GM19324 (cell line): ENCODE measurements around the gene GAK.

Source experiments
- ATAC-seq: cut with Tn5 transposase; IDR thresholded peaks from one replicate; pipeline ENCODE4 v1.9.1; 2021; ENCODE audit warnings: mild to moderate bottlenecking, moderate library complexity; ENCODE audit not compliant: unreplicated experiment, low FRiP score

Gene GAK

DNA sequence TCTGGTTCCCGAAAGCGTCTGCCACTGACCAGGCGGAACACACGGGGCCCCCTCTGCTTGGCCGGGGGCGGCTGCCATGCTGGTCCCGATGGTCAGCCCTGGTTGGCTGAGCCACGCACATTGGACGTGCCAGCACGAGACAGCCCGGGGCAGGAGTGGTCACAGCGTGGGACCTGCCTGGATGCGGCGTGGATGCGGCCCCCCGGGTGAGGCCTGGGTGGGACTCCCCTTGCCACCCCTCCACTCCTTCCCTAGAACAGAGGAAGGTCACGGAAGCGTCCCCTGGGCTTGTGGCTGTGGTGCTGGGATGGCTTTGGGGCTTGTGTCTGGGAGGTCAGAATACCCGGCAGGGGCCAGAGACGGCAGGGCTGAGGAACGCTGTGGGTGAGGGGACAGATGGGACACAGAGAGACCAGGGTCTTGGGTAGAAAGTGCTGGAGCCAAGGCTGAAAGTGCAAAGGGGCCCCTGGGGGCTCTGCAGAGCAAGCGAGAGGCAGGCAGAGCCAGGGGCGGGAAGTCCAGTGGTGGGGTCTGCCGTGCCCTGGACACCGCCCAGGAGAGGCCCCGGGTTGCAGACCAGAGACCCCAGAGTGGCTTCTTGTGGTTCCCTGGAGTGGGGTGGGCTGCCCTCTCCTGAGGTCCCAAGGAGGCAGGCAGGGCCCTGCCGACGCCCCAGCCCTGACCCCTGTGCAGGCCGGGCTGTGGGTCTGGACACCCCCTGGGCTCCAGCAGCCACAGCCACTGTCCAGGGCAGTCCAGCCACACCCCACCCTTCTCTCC is 97.6 kb downstream of the GAK start:
- no peak for ATAC-seq

DNA sequence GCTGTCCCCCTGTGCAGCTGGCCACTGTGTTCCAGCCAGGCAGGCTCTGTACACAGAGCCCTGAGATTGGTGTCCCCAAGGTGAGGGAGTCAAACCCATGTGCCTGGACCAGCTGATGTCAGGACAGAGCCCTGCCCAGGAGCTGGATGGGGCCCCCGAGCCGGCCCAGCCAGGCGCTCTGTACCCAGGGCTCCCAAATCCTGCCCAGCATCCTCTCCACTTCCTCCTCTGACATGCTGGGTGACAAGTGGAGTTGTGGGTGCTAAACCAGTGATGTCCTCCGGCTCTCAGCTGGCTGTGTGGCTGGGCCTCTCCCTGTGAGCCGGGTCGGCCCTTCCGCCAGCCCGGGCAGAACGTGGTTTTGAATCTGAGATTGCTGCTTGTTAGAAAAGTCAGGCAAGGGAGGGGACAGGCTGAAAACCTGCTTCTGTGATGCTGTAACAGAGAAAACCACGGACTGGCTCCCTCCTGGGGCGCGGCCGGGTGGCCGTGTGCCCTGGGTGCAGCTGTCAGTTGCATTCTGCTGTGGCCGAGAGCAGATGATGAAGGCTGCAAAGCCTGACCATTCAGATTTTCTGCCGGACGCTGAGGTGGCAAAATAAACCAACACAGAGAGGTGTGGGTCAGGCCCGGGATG is 98.3 kb downstream of the GAK start:
- no peak for ATAC-seq

DNA sequence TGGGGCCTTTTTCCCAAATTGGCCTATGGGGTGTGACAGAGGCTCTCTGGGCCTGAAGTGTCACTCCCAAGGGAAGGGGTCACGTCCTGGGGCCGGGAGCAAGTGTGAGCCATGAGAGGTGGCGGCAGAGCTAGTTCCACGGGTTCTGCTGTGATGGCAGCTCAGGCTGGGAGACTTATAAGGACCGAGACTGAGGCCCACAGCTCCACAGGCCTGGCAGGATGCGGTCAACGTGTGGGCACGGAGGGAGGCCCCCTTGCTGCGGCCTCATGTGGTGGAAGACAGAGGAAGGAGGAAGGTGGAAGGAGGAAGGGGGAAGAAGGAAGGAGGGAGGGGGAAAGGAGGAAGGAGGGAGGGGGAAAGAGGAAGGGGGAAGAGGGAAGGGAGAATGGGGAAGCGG is 99.0 kb downstream of the GAK start:
- ATAC-seq, result no peak

DNA sequence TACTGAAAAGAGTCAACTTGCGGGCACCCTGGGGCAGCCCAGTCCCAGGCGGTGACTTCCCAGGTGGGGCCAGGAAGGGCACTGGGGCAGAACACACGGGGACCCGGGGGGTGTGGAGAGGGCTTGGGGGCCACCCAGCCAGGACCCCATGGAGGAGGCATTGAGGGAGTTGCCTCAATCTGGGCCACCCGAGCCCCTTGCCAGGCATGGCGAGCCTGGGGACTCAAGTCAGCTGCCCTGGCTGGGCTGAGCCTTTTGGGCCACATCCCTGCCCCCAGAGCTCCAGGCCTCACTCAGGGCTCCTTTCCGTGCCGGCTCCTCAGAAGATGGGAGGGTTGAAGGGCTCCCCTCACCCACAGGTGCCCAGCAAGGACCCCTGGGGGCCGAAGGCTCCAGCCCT is 99.6 kb downstream of the GAK start:
- no peak for ATAC-seq

DNA sequence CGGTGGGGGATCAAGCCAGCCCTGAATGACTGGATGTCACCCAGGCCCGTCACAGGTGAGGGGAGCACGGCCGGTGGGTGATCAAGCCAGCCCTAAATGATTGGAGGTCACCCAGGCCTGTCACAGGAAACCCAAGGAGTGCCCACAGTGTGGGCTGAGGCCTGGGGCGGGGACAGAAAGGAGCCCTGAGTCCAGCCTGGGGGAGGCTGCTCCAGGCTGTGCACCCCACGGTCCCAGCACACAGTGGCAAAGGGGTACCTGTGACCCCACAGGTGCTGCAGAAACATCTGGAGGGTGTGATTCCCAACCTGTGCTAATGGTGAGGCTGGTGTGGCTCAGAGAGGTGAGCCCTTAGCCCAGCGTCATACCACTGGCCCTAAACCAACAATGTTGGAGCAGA is 100.0 kb downstream of the GAK start:
- no peak for ATAC-seq

DNA sequence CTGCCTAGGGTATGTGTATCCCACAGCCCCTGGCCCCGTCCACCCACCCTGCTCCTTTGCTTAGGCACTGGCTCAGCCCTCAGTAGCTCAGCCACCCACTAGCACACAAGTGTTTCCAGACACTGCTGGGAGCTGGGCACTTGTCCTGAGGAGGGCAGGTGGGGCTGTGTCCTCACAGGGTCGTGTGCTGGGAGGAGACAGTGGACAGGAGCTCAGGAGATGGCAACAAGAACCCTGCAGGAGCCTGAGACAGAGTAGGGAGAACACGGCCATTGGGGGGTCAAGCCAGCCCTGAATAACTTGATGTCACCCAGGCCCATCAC is 100.7 kb downstream of the GAK start:
- ATAC-seq, result no peak

DNA sequence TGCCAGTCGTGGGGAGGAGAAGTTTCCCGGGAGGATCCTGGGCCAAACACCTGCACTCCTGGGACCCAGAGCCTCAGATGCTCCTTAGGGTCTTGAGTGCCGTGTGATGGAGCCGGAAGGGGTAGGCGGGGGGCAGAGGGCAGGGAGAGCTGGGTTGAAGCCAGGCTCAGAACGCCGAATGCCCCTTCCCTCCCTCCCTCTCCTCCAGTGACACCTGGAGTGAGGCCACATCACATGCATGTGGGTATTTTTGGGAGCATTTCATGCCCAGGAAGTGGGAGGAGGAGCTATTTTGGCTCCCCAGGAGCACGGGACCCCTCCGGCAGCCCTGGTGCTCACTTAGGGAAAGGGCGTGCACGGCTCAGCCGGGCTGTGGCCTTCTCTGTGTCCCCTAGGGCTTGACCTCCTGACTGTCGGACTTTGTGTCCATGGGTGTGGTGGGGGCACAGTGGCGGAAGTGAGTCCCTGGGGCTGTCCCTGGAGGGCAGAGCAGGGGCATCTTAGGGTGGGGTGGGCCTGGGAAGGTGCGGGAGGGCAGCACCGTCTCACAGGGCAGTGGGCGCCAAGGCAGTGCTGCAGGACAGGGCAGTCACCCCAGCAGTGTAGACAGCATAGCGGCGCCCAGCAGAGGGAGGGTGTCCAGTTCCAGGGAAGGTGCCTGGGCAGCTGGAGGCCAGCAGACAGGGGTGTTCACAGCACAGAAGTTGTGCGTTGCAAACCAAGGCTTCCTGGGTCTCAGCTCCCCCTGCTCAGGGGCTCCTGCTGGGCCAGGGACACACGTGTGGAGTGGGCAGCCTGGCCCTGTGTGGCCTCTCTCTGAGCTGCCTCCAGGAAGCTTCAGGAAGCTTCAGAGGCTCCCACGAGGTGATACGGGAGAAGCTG is 101.3 kb downstream of the GAK start:
- ATAC-seq, result no peak

DNA sequence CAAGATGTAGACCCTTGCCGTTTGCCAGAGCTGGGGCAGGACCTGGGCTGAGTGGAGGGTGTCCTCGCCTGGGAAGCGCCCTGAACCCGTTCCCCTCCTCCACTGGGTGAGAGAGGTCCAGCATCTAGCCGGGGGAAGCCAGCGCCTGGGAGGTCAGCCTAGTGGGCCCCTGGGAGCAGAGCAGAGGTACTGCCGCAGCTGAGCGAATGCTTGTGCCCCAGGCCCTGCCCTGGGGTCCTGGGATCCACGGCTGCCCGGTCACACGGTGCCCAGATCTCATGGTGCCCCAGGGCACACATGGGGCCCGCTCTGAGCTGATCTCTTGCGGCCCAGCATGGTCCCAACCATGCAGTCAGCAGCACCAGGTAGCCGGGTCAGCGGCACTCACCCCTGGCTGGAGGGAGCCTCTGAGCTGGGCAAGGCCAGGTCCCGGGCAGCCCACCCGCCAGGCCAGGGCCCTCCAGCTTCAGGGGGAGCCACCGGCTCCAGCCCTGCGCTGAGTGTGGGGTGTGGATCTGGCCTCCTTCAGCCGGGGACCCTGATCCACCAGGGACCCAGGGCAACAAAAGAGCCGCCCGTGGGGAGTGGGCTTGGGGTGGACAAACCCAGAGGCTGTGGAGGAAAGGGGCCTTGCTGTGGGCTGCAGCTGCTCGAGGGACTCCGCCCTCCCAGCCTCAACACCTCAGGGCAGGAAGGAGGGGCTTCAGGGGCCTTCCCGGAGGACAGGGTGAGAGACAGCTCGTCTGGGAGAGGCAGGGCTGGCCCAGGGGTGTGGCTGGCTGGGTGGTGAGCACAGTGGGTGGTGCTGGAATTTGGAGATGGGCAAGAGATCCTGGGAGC is 102.1 kb downstream of the GAK start:
- no peak for ATAC-seq

DNA sequence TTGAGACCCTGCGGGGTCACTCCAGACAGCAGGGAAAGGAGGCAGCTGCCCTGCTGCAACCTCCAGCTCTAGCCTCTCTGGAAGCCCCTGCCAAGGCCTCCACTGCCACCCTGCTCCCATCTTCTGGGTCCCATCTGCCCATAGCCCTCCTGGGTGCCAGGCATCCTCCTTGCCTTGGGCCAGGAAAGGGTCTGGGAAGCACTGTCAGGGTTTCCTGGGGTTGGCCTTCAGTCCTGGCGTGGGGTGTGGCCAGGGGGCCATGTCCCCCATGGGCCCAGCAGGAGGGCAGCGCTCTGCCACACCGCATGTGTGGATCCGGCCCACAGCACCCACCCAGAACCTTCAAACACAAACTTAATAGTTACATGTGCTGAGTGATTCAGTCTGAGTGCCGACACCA is 102.8 kb downstream of the GAK start:
- no peak for ATAC-seq

DNA sequence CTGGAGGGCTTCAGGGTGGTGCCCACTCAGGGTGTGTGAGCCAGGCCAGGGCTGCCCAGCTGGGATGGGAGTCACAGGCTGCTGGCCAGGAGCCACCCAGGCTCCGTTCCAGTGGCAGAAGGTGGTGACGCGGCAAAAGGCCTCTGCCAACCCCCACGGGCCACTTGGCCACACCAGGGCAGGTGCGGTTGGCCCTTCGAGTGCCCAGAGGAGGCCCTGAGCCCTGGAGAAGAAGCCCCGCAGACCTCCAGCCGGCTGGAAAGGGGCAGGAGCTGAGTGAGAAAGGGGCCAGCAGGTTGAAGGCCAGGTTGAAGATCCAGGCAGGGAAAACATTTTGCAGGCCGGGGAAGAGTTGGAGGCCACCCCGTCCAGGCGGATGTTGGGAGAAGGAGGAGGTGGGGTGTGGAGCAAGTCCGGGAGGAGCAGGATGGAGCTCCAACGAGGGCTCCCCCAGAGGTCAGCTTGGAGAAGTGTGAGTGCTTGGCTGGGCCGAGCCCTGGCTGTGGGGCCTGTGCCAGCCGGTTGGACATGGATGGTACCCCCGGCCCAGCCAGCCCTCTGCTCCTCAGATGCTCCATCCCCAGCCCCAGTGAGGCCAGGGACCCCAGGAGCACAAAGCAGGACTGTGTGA is 103.4 kb downstream of the GAK start:
- ATAC-seq, result no peak

DNA sequence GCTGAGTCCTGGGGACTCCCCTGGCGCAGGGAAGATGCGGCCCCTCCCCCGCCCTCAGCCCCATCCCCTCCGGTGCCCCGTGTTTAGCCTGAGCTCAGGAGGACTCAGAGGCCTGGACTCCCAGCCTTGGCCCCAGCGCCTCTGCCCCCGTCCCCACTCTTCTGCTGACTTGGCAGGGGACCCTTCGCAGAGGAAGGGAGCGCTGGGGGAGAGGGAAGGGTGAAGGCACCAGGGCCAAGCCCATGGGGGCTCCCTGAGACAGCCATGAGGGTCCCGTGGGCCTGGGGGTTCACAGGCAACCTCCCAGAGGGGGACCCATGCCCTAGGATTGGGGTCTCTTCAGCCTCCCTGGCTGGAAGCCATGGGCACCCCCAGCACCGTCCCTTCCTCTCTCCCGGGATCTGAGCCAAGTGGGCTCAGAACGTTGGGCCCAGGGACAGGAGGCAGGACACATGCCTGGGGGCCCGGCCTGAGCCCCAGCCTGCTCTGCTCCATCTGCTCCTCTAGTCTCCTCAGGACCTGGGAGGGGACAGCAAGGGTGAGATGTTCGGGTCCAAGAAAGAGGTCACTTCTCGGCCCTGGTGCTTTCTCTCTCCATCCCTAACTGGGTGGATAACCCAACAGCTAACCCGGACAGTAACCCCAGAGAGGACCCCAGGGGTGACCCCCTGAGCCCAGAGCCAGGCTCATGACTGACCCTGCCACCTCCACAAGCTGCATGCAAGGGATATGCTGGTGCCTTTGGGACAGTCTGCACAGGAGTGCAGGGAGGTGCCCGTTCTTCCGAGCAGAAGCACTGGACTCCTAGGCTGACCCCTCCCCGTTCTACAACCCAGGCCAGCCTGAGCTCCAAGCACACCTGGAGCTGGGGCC is 104.7 kb downstream of the GAK start:
- ATAC-seq, result no peak

DNA sequence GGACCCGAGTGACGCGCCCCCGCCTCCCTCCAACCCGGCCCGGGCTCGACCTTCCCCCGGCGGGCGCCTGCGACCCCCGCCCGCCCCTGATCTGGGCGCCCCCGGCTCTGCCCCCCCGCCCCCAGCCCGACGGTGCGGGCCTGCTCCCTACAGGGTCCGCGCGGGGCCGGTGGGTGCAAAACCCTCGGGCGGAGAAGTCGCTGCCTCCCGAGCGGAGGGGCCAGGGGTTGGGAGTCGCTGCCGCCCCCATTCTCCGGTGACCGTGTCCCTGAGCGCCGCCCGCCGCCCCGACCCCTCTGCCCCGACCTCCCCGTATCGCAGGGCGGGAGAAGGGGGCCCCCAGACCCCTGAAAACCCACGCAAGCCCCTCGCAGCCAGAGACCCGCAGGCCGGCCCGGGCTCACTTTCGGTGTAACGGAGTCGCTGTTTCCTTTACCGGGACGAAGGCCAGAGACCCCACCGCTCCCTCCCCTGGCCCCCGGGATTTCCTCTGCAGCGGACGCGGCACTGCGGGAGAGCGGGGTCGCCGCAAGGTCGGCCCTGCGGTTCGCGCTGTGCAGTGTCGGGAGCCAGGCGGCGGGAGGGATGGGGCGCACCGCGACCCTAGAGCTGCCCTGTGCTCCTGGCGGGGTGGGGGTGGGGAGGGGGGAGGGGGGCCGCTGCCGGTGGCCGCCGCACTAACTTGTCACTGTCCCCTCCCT is 105.5 kb downstream of the GAK start:
- ATAC-seq, result no peak

DNA sequence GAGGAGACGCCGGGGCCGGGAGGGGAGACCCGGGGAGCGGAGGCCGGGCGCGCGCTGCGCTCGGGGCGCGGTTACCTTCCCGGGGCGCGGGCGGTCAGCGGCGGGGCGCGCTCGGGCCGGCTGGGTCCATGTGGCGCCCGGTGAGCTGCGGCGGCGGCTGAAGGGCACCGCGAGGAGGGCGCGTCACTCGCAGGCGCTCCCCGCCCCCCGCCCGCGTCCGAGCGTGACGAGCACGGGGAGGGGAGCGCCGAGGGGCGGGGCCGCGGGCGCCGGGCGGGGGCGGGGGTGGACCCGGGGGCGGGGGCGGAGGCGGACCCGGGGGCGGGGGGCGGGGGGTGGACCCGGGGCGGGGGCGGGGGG is 106.2 kb downstream of the GAK start, which contains the start of gene CPLX1:
CPLX1 (minus strand) TSS at position 159 of the 360 bp plus-strand sequence. CDS start 1,607 bp downstream, outside the sequence.
- ATAC-seq, result no peak

DNA sequence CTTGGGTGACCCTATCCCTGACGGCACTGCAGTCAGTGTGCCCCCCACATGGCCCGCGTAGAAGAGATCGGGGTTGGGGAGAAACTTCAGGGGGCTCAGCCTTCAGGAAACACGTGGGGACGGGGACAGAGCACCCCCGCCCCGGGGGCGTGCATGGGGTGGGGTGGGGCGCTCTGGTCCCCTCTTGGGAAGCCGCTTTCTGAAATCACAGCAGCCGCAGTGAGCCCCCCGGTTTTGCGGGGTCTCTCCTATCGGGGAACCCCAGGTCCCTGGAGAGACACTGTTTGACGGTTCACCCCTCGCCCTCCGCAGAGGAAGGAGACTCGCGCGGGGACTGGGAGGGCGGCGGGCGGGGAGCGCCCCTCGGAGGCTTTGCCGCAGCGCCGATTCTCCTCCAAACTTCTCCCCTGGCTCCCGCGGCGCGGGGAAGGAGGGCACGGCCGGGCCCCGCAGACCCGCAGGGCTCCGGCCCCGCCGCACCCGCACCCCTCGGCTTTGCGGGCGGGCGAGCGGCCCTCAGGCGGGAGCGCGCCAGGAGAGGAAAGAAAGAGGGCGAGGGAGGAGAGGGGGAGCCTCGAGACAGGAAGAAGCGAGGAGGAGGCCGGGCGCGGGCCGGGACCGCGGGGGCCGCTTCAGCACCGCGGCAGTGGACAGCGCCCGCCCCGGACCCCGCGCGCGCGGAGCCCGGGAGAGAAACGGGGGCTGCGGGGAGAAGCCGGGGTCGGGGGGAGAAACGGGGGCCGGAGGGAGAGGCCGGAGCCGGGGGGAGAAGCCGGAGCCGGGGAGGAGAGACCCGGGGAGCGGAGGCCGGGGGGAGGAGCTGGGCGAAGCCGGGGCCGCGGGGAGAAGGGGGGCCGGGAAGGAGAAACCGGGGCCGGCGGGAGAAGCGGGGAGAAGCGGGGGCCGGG is 106.8 kb downstream of the GAK start:
- ATAC-seq, result no peak

DNA sequence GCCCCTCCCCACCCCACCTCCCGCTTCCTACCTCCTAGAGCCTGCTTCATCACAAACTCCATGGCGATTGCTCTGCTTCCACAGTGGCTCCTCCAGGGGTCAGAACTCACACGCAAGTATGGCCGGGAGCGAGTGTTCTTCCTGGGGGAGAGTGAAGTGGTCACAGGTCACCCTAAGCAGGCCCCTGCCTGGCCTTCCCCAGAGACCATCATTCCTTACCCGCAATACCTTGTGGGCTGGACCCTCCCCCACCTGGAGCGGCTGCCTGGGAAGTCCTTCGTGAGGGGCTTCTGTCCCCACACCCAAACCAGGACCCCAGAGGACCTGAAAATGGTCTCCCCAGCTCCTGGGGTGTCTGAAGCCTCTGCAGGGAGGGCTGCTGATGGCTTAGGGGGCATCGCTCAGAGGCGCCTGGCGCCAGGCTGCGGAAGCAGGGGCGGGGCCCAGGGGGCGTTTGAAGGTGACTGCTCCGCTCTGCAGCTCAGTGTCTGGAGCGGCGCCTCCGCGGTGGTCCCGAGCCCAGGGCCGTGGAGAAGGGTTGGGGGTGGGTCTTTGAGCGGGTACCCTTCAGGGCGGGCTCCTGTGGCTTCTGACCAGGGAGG is 107.6 kb downstream of the GAK start:
- no peak for ATAC-seq

DNA sequence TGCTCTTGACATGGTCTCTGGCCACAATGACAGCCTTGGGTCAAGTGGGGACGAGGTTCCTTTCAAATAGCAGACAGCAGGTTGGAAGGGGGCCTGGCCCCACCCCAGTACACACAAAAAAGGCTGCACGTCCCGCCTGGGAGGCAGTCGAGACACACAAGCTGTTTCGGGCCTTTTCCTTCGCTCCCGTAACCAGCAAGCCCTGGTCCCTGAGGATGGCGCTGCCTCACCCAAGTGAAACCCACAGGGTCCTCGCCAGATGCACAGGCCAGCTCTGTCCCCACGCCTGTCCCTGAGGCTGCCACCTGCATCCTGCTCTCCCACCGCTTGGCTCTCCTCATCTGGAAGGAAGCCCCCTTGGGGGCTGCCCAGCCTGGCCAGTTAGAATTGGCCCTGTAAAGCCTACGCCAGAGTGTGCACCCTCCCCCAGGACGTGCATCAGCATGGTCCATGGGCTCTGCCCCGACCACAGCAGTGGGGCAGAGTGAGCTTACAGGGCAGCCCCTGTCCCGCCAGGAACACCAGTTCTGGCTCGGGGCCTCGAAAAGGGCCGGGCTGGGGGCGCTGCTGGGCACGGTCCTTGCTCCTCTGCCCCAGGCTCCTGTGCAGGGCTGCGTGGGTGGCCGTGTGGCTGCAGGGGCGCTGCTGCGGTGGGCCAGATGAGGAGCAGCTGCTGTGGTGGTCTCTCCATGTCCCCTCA is 108.2 kb downstream of the GAK start:
- ATAC-seq, result no peak
